Measurements from ENCODE around the gene CHCHD3.
"Not testable (repeated sequence)": the region's sequence is repeated elsewhere in the genome, so short reads cannot be mapped to it uniquely, and the experiment has no call there.

CHCHD3 gene

DNA sequence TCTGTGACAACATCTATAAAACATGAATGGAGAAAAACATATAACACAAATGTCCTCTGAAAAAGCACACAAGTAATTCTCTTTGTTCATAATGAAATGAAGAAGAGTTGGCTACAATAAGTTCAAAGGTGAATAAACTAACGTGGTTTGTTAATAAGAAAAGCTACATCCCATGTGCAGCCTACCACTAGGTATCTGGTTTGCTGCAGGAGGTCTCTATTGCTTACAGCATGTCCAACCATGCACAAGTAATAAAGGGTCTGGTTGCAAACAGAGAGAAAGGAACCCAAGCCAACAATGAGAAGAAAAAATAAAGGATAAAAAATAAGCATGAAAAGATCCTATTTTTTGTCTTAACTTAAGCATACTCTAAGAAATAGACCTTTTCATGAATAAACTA lies 139.2 kb downstream of the CHCHD3 start:
- DNase-seq = no peak

GRCh38 chr7:132941905-132942304 lies 140.0 kb downstream of the CHCHD3 start:
- DNase-seq = no peak

- DNase-seq = no peak
Measured at GRCh38 chr7:132941428-132941827, 140.5 kb downstream of the CHCHD3 start.

GRCh38 chr7:132940084-132940483 lies 141.8 kb downstream of the CHCHD3 start:
- DNase-seq = no peak

GRCh38 chr7:132939495-132939894 lies 142.4 kb downstream of the CHCHD3 start:
- DNase-seq = no peak

DNA sequence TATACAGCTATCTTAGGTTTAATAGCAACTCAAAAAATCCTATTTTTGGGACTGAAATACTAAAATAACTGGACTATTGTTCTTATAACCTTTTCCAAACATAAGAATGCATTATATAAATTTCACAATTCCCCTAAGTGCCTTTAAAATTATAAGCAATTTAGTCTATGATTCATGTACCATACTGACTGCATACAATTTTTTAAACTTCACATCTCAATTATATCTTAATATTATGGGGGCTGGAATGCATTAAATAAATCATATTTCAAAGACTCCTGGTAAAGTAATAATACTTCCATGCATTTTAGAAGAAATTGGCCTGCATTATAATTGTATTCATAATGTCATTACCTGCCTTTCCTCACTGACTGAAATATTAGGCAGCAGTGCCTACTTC lies 144.6 kb downstream of the CHCHD3 start:
- DNase-seq = no peak

DNA sequence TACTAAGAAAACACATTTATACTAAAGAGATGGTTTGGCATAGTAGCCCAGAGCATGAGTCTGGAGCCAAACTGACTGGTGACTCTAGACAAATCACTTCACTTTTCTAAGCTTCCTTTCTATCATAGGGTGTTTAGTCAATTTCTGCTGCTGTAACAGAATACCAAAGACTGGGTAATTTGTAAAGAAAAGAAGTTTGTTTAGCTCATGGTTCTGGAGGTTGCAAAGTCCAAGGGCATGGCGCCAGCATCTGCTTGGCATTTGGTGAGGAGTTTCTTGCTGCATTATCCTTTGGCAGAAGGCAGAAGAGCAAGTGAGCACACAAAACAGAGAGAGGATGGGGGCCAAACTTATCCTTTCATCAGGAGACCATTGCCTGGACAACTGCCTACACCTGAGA lies 146.3 kb downstream of the CHCHD3 start:
- DNase-seq = no peak

GRCh38 chr7:132934017-132934416 lies 147.9 kb downstream of the CHCHD3 start:
- no peak for DNase-seq

DNA sequence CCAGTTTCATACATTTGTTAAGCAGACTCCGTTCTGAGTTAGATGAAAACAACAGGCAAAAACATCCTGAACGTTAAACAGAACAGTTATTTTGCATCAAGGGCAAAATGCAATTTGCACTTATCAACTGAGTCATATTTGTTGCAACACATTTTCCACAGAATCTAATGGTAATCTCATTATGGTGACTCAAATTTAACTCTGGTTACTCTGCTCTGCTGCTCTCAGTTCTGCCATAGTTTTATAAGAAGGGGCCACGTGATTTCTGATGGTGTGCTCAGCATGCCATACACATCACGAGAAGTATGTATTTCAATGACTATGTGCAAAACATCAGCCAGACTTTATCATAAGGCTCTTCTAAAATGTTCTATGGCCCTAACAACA lies 148.8 kb downstream of the CHCHD3 start:
- DNase-seq = no peak

DNA sequence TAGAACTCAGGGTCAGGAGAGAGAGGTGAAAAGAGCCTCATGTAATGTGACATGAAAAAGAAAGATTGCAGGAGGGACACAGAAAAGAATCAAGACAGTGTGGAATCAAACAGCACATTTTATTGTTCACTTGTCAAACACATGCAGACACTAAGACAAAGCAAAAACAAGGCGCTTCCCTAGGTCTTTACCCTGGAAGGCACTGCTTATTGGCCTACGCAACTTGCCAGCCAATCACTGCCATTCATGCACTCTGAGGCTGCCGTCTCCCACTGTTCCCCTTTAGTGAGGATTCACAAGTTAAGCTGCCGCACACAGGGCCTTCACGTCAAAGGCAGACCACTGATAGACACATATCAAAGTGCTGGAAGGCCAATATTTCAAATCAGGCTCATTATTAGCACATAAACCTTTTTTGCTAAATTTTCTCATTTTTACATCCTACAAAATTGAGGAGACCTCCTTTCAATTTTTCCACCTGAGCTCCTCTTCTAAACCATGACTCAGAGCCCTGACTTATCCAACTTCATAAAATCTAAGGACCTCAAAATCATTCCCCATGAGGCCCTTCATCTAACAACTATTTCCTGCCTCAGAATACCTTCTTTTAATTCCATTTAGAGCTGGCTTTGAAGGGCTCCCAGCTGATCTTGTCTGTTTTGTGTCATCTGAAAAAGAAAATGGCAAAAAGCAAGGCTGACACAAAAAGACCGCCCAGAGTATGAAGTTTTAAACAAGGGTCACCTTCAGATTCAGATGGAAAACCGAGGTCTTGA lies 149.4 kb downstream of the CHCHD3 start:
- no peak for DNase-seq

DNA sequence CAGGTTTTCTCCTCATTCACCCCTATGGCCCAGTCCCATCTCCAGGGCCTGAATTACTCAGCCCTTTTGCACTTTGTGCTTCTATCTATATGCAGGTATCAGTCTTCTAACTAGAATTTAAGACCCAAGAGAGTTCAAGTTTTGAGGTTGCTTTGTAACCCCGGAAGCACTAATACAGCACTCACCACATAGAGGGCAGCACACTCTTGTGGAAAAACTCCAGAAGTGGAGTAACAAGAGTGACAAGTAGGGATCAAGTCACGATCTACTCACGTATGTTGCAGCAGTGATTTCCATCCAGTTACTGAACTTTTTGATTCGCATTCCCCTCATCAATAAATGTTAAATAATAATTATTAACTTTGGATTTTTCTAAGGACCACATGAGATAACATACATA lies 151.0 kb downstream of the CHCHD3 start:
- no peak for DNase-seq

GRCh38 chr7:132929944-132930343 lies 151.9 kb downstream of the CHCHD3 start:
- DNase-seq = not testable (repeated sequence)

GRCh38 chr7:132919771-132920170 lies 162.1 kb downstream of the CHCHD3 start:
- DNase-seq = no peak

- DNase-seq = no peak
Measured at GRCh38 chr7:132915647-132916046, 166.2 kb downstream of the CHCHD3 start.

GRCh38 chr7:132910657-132911056 lies 171.2 kb downstream of the CHCHD3 start:
- no peak for DNase-seq

- no peak for DNase-seq
Measured at GRCh38 chr7:132907380-132907940, 174.4 kb downstream of the CHCHD3 start.

DNA sequence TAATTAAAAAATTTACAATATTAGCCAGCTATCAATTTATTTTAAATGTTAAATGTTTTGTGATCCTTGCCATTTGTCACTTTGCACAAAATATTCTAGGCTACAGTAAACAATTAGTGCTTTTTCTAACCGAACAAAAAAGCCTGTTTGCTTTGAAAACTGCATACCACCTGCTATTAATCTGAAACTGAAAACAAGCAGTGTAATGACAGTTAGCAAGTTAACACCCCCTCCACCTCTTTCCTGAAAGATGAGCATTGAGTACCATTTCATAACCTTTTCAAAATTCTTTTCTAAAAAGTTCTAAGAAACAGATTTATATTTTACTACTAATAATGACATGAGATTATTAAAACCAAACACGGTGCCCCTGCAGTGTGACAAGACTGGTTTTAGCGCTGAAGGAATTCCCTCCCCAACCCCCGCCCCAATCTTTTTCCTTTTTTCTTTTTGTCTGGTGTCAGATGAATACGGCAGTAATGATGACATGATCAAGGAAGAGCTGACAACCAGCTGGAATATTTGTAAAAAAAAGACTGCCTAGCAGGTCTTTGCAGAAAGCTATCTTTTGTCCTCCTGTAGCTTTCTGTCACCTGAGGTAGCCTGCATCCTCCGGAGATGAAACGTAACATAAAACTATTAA lies 175.6 kb downstream of the CHCHD3 start:
- DNase-seq = no peak

GRCh38 chr7:132905136-132905535 lies 176.8 kb downstream of the CHCHD3 start:
- not testable (repeated sequence) for DNase-seq

DNA sequence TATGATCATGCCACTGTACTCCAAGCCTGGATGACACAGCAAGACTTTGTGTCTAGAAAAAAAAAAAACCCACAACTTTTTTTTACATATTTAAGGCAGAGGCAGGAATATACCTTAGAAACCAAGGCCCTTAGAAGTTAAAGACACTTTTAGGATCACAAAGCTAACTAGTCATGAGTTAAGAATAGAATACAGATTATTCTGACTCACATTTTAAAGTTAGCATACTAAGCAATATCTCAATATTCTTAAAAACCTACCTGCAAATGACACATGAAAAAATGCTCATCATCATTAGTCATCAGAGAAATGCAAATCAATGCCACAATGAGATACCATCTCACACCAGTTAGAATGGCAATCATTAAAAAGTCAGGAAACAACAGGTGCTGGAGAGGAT lies 177.7 kb downstream of the CHCHD3 start:
- DNase-seq = no peak

DNA sequence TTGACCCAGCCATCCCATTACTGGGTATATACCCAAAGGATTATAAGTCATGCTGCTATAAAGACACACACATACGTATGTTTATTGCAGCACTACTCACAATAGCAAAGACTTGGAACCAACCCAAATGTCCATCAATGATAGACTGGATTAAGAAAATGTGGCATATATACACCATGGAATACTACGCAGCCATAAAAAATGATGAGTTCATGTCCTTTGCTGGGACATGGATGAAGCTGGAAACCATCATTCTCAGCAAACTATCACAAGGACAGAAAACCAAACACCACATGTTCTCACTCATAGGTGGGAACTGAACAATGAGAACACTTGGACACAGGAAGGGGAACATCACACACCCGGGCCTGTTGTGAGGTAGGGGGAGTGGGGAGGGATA lies 179.6 kb downstream of the CHCHD3 start:
- DNase-seq = not testable (repeated sequence)

- no peak for DNase-seq
Measured at GRCh38 chr7:132901241-132901640, 180.6 kb downstream of the CHCHD3 start.

DNA sequence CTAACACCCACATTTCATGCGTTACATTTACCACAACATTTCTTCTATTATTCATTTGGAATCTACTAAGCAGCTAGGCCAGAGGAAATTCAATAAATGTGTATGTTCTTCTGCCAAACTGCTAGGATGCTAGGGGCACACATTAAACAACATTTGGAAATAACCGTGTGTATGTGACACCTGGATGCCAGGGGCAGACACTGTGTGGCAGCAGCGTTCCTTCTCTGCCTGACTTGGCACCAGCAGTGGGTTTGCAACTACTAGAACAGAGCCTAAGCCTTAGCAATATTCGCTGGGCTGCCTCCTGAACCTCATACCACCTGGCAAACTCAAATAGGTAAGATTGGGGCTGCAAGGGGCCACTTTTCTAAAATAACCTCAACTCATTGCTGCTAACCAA lies 182.1 kb downstream of the CHCHD3 start:
- no peak for DNase-seq

GRCh38 chr7:132898641-132899175 lies 183.2 kb downstream of the CHCHD3 start:
- DNase-seq = not testable (repeated sequence)

- no peak for DNase-seq
Measured at GRCh38 chr7:132897093-132897687, 184.7 kb downstream of the CHCHD3 start.
